ENCODE measurements around the gene CNOT3. TPM values are rescaled to one million over a fixed set of nuclear protein-coding genes. Genes with fewer than 3 reads are reported as not detected.

The CNOT3 gene
- total RNA-seq, 1 experiment from 2014 or later, result 76.7 TPM

- Histone ChIP-seq H3K27ac (ENCODE audit: low read depth, low read length) (no peak overlapping the region), H4K20me1 (ENCODE audit: insufficient read depth) (no peaks in the 10 kb centered on the region), H3K36me3 (ENCODE audit: control insufficient read depth in 1 of 2, insufficient read depth in 2 of 2, low read length in 2 of 2) (peaks cover 53 to 77% of the 10 kb centered on the region in 2 experiments; a peak in 3 of 4 replicates), H3K9ac (ENCODE audit: low read length) (no peak overlapping the region), H3K4me1 (ENCODE audit: control insufficient read depth in 1 of 2, insufficient read depth in 2 of 2, low read length in 2 of 2) (no peaks in the 10 kb centered on the region), H3K9me3 (ENCODE audit: control insufficient read depth in 1 of 2, insufficient read depth in 1 of 2, low read depth in 1 of 2, low read length in 2 of 2) (no peaks in the 10 kb centered on the region), H3K4me2 (ENCODE audit: low read length) (no peak overlapping the region), H2AFZ (ENCODE audit: low read depth, low read length, poor library complexity, severe bottlenecking) (no peak overlapping the region), H3K79me2 (ENCODE audit: insufficient read depth, low read length) (peaks cover 14% of the 10 kb centered on the region; the same call in 1 of the 2 replicates), H3K4me3 (replicated peaks in 1 of 2; ENCODE audit: low read depth in 1 of 2, low read length in 2 of 2) (no peak overlapping the region), H3K9me2 (ENCODE audit: insufficient read depth) (no peaks in the 10 kb centered on the region), H3K27me3 (ENCODE audit: insufficient read depth, low read length) (no peaks in the 10 kb centered on the region)
- intact Hi-C loops (cut with micrococcal nuclease), result no loop called here
- RAD21 ChIA-PET (ENCODE audit: low non-redundant PET in 1 of 2, low total read pairs in 2 of 2, uncharacterized antibody in 2 of 2, unreplicated experiment in 2 of 2), result no interaction called here
- CTCF ChIA-PET, result no interaction called here
- no peak for TF ChIP-seq POLR2AphosphoS5 (IDR thresholded peaks at IDR 0.05; ENCODE audit: low read depth, low read length)
- TF ChIP-seq EZH2phosphoT487 (IDR thresholded peaks at IDR 0.05; ENCODE audit: borderline replicate concordance), result no peak
- TF ChIP-seq, protein P1, sequence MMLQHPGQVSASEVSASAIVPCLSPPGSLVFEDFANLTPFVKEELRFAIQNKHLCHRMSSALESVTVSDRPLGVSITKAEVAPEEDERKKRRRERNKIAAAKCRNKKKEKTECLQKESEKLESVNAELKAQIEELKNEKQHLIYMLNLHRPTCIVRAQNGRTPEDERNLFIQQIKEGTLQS (IDR thresholded peaks at IDR 0.05), result no peak
- no peak for TF ChIP-seq POLR2A (IDR thresholded peaks at IDR 0.05; ENCODE audit: borderline replicate concordance, extremely low read depth, insufficient read depth, insufficient read length)
- no peak for TF ChIP-seq ZNF274 (IDR thresholded peaks at IDR 0.05; ENCODE audit: low read depth, low read length)
- TF ChIP-seq, protein P2, sequence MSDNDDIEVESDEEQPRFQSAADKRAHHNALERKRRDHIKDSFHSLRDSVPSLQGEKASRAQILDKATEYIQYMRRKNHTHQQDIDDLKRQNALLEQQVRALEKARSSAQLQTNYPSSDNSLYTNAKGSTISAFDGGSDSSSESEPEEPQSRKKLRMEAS (IDR thresholded peaks at IDR 0.05), result no peak
- no peak for TF ChIP-seq YY1 (IDR thresholded peaks at IDR 0.05; ENCODE audit: extremely low read depth, insufficient replicate concordance, low read depth, low read length)
- no peak for TF ChIP-seq SRF (IDR thresholded peaks at IDR 0.05; ENCODE audit: low read depth)
- TF ChIP-seq REST (IDR thresholded peaks at IDR 0.05; ENCODE audit: low read depth), result no peak
- no peak for TF ChIP-seq TCF7L2 (IDR thresholded peaks at IDR 0.05; ENCODE audit: borderline replicate concordance, extremely low read depth, insufficient read depth, insufficient read length)
- no peak for TF ChIP-seq ZFX (IDR thresholded peaks at IDR 0.05)
- no peak for TF ChIP-seq CTCF (IDR thresholded peaks at IDR 0.05 in 2 of 3, conservative IDR thresholded peaks at IDR 0.05 in 1 of 3; ENCODE audit: borderline replicate concordance in 1 of 3, insufficient read depth in 1 of 3, low read depth in 2 of 3, low read length in 2 of 3)
- TF ChIP-seq FOSL1 (IDR thresholded peaks at IDR 0.05; ENCODE audit: low read depth), result no peak
- no peak for TF ChIP-seq SP1 (IDR thresholded peaks at IDR 0.05; ENCODE audit: low read depth)
- TF ChIP-seq ZBTB33 (IDR thresholded peaks at IDR 0.05; ENCODE audit: extremely low read depth, insufficient replicate concordance, low read length), result no peak
- no peak for TF ChIP-seq EGR1 (IDR thresholded peaks at IDR 0.05; ENCODE audit: low read depth)
- TF ChIP-seq SIN3A (IDR thresholded peaks at IDR 0.05; ENCODE audit: low read depth), result no peak
- TF ChIP-seq ELF1 (IDR thresholded peaks at IDR 0.05; ENCODE audit: borderline replicate concordance, low read depth), result no peak
- no peak for ATAC-seq
- no TSS peak for BruUV-seq (replicated peaks)
- no peak for DNase-seq (ENCODE audit: low read depth, low spot score)
- POLR2A ChIA-PET, result interaction anchor here (0.8 kb wide), 1 partner anchor 11 kb away, joined by 3 read pairs; no protein-coding TSS in a partner anchor
These were observed 10.1 kb downstream of the CNOT3 start for GRCh38 chr19:54147676-54148075.
